DOHH2 (cell line): ENCODE measurements around the gene MXD4.

Experiments
- H3F3A ChIP-seq: fragments of 200-600 bp; sonication (generic), shearing (Covaris generic); 2 replicates; pipeline ENCODE4 v1.6.0; 2016; ENCODE audit warnings: antibody characterized with exemption, mild to moderate bottlenecking; ENCODE audit not compliant: control insufficient read depth, insufficient read depth
- H3K27ac ChIP-seq: fragments of 200-600 bp; sonication (generic); 2 replicates; pipeline ENCODE4 v1.5.1; 2014; ENCODE audit warnings: low read depth, mild to moderate bottlenecking, low read length, moderate library complexity
- H3K27me3 ChIP-seq: fragments of 200-600 bp; sonication (generic); 2 replicates; pipeline ENCODE4 v1.6.1; 2014; ENCODE audit warnings: mild to moderate bottlenecking, low read length, mixed read lengths; ENCODE audit not compliant: control insufficient read depth
- H3K36me3 ChIP-seq: fragments of 200-600 bp; sonication (generic); 2 replicates; pipeline ENCODE4 v1.6.1; 2014; ENCODE audit warnings: mild to moderate bottlenecking, low read length, moderate library complexity, mixed read lengths; ENCODE audit not compliant: control insufficient read depth
- H3K4me1 ChIP-seq: fragments of 200-600 bp; sonication (generic); 2 replicates; pipeline ENCODE4 v1.6.1; 2014; ENCODE audit warnings: mild to moderate bottlenecking, low read length, mixed read lengths; ENCODE audit not compliant: control insufficient read depth
- H3K4me2 ChIP-seq: fragments of 200-600 bp; sonication (generic); 2 replicates; pipeline ENCODE4 v1.6.0; 2014; ENCODE audit warnings: mild to moderate bottlenecking, low read length, moderate library complexity
- H3K4me3 ChIP-seq: fragments of 200-600 bp; sonication (generic); 2 replicates; pipeline ENCODE4 v1.5.1; 2014; ENCODE audit warnings: mild to moderate bottlenecking, low read length, mixed read lengths
- H3K79me2 ChIP-seq: fragments of 200-600 bp; sonication (generic); 2 replicates; pipeline ENCODE4 v1.6.1; 2014; ENCODE audit warnings: mild to moderate bottlenecking, low read length, mixed read lengths; ENCODE audit not compliant: control insufficient read depth
- H3K9me2 ChIP-seq: fragments of 200-600 bp; sonication (generic); replicated peaks from 2 replicates; pipeline ENCODE4 v1.6.1; 2014; ENCODE audit warnings: mild to moderate bottlenecking, low read length, mixed read lengths; ENCODE audit not compliant: control insufficient read depth
- H3K9me3 ChIP-seq: fragments of 200-600 bp; sonication (generic); 2 replicates; pipeline ENCODE4 v1.6.1; 2014; ENCODE audit warnings: antibody characterized with exemption, low read length, mixed read lengths; ENCODE audit not compliant: control insufficient read depth, insufficient read depth
- H4K20me1 ChIP-seq: fragments of 200-600 bp; sonication (generic); 2 replicates; pipeline ENCODE4 v1.6.0; 2014; ENCODE audit warnings: low read depth, mild to moderate bottlenecking, antibody characterized with exemption, low read length, moderate library complexity; ENCODE audit not compliant: control insufficient read depth, insufficient read depth
- CTCF ChIP-seq: fragments of 200-600 bp; sonication (generic); IDR thresholded peaks from one replicate; pipeline ENCODE4 v1.5.1; 2014; ENCODE audit warnings: antibody characterized with exemption, mild to moderate bottlenecking, low read depth, low read length; ENCODE audit not compliant: poor library complexity, severe bottlenecking
- EZH2phosphoT487 ChIP-seq: fragments of 200-600 bp; sonication (generic); IDR thresholded peaks from 2 replicates; pipeline ENCODE4 v1.6.1; 2017; ENCODE audit warnings: borderline replicate concordance, mild to moderate bottlenecking, antibody characterized with exemption, low read length, moderate library complexity, mixed read lengths

MXD4 gene

GRCh38 chr4:2248821-2249261, 13.1 kb downstream of the MXD4 start:
- H3K4me1 ChIP-seq: peaks cover 7% of the 10 kb centered on the region
- no peaks in the 10 kb centered on the region for H3K36me3 ChIP-seq

GRCh38 chr4:2248044-2248780, 13.7 kb downstream of the MXD4 start:
- TF ChIP-seq CTCF: no peak
- no peak for TF ChIP-seq EZH2phosphoT487
- no peaks in the 10 kb centered on the region for H4K20me1 ChIP-seq
- H3K9me3 ChIP-seq: no peaks in the 10 kb centered on the region
- peaks cover 13% of the 10 kb centered on the region for H3K4me1 ChIP-seq
- H3K4me3 ChIP-seq: no peak overlapping the region
- H3K4me2 ChIP-seq: no peak overlapping the region
- no peaks in the 10 kb centered on the region for H3K79me2 ChIP-seq
- no peaks in the 10 kb centered on the region for H3K27me3 ChIP-seq
- H3K27ac ChIP-seq: no peak overlapping the region
- H3K9me2 ChIP-seq: no peaks in the 10 kb centered on the region
- H3K36me3 ChIP-seq: no peaks in the 10 kb centered on the region
- peaks cover 9% of the 10 kb centered on the region for H3F3A ChIP-seq

More at GRCh38 chr4:2248821-2249261, 13.1 kb downstream of the MXD4 start:
- no peaks in the 10 kb centered on the region for H3K9me2 ChIP-seq
- no peaks in the 10 kb centered on the region for H3K9me3 ChIP-seq
- H3K4me3 ChIP-seq: no peak overlapping the region
- peaks cover 6% of the 10 kb centered on the region for H3F3A ChIP-seq
- no peaks in the 10 kb centered on the region for H4K20me1 ChIP-seq
- no peak overlapping the region for H3K27ac ChIP-seq
- H3K4me2 ChIP-seq: no peak overlapping the region
- H3K79me2 ChIP-seq: no peaks in the 10 kb centered on the region
- no peaks in the 10 kb centered on the region for H3K27me3 ChIP-seq
- TF ChIP-seq EZH2phosphoT487 (no peak), CTCF (no peak)

- Histone ChIP-seq H3K36me3 (no peaks in the 10 kb centered on the region), H3K27ac (no peak overlapping the region), H3K79me2 (no peaks in the 10 kb centered on the region), H3K4me3 (no peak overlapping the region), H3K4me2 (no peak overlapping the region), H3K4me1 (peaks cover 18% of the 10 kb centered on the region), H3K9me3 (no peaks in the 10 kb centered on the region), H3K27me3 (no peaks in the 10 kb centered on the region), H3F3A (peaks cover 9% of the 10 kb centered on the region), H4K20me1 (no peaks in the 10 kb centered on the region), H3K9me2 (no peaks in the 10 kb centered on the region)
- TF ChIP-seq EZH2phosphoT487: no peak
- TF ChIP-seq CTCF: no peak
Measured at GRCh38 chr4:2247128-2248043, 14.5 kb downstream of the MXD4 start.
